NCI-H524 (cell line): ENCODE data around the gene MYCBPAP.

Experiments
- DNase-seq, 2 experiments: peaks; one replicate each; lab custom pipeline; 2025; lab: John Stamatoyannopoulos, UW

Gene MYCBPAP

DNA sequence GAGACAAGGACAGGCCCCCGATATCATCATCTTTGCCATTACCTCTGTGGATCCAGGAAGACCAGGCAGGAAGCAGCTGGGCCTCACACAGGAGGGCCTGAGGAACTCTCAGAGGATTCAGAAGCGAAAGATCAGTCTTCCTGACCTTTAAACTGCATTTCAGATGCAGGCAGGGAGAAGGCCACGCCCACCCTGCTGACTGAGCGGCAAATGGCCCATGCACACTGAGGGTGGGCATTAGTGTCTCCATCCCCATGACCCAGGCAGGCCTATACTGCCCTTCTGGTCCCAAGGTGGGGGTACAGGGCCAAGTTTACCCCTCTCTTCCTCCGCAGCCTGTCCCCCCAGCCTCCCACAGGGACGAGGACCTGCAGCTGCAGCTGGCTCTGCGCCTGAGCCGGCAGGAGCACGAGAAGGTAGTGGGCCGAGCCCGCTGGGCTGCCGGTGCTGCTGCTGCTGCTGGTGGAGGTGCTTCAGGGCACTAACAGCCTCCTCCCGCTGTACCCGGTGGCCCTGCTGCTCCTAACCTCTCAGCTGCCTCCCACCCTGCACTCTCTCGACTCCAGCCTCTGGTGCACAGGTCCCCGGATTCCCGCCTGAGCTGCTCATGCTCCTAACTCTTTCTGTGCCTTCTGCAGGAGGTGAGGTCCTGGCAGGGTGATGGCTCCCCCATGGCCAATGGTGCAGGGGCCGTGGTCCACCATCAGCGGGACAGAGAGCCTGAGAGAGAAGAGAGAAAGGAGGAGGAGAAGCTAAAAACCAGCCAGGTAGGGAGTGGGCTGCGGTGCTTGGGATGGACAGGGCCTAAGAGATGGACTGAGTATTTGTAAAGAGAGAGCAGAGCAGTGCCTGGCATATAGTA lies 30.5 kb downstream of the MYCBPAP start:
- no peak for DNase-seq

DNA sequence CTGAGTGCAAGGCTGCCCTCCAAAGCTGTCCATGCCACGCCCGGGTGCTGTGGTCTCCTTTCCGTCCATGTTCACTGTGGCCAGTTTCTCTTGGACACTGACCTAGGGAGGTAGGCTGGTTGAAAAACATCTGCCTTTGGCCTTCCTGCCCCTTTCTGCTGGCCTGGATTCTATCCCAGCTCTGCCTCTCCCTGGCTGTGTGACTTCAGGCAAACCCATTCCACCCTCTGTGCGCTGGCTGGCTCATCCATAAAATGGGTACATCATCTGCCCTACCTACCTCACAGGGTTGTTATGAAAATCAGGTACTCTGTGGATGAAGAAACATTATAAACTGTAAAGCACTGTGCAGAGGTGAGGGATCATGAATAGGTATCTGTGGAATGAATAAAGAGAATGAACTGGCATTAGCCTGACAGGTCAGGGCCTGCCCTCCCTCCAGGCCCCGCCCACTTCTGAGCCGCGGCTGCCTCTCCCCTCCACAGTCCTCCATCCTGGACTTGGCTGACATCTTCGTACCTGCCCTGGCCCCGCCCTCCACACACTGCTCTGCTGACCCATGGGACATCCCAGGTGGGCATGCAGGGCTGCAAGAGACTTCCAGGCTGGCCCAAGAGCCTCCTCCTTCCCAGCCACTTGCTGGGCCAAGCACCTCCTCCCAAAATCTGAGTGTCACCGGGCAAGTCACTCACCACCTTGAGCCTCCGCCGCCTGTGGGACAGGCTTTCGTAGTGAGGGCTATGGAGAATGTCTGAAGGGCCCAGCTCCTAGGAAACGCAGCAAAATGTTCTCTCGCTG lies 31.7 kb downstream of the MYCBPAP start:
- DNase-seq, result no peak

DNA sequence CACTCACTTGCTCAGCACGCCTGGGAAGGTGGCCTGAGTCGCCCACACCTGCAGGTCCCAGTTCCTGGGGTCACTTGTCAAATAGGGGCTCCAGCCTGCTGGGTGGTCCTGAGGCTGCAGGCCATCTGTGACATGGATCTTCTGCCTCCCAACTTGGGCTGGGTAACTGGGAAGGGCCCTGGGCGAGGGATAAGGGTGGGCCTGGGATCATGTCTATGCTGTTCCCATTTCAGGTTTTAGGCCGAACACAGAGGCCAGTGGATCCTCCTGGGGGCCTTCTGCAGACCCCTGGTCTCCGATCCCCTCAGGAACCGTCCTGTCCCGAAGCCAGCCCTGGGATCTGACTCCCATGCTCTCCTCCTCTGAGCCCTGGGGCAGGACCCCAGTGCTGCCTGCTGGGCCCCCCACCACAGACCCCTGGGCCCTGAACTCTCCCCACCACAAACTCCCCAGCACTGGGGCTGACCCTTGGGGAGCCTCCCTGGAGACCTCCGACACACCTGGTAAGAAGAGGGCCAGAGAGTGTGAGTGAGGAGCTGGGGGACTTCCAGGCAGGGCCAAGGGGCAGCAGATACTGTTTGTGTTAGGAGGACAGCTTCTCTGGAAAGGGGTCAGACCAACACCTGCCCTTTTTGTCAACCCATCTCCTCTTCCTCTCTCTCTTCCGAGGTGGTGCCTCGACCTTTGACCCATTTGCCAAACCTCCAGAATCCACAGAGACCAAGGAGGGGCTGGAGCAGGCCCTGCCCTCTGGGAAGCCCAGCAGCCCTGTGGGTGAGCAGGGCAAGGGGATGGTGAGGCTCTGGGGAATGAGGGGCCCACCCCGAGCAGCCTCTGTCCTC lies 32.5 kb downstream of the MYCBPAP start:
- DNase-seq, result no peak

GRCh38 chr17:50541402-50541715 lies 33.1 kb downstream of the MYCBPAP start:
- no peak for DNase-seq

GRCh38 chr17:50541716-50542688 lies 33.8 kb downstream of the MYCBPAP start:
- peak; percentile 37 to 83 for DNase-seq

GRCh38 chr17:50542795-50543774 lies 34.8 kb downstream of the MYCBPAP start:
- no peak for DNase-seq

DNA sequence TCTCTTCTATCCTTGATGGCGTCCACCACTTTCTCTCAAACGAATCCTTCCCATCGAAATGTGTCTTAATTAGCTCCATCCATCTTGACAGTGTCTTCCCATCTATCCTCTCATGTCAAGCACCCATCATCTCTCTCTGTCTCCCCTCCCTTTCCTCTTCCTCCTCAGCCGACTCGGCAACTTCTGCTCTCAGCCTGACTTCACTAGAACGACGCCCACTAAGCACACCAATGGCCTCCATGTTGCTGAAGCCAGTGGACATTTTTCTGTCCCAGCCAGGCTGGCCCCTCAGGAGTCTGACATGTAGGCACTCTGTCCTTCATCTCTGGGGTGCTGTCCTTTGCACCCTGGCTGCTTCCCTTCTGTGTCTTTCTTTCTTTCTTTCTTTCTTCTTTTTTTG lies 36.3 kb downstream of the MYCBPAP start:
- DNase-seq, result no peak

GRCh38 chr17:50545311-50545710 lies 37.1 kb downstream of the MYCBPAP start:
- DNase-seq, result no peak

- DNase-seq, result no peak
Observed at GRCh38 chr17:50546701-50547034, 38.4 kb downstream of the MYCBPAP start.

GRCh38 chr17:50547035-50547735 lies 38.9 kb downstream of the MYCBPAP start, which contains the start of gene SPATA20:
SPATA20 (plus strand) TSS chr17:50547174; CDS start chr17:50547209, 35 bp downstream.
- peak; percentile 90 for DNase-seq

GRCh38 chr17:50547736-50548083 lies 39.5 kb downstream of the MYCBPAP start:
- no peak for DNase-seq

DNA sequence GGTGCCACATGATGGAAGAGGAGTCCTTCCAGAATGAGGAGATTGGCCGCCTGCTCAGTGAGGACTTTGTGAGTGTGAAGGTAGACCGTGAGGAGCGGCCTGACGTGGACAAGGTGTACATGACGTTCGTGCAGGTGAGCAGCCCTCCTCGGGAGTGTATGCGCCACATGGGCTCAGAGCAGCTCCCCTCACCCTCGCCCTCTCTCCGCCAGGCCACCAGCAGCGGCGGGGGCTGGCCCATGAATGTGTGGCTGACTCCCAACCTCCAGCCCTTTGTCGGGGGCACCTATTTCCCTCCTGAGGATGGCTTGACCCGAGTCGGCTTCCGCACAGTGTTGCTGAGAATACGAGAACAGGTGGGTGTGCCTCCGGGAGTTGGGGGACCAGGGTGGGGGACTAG lies 40.6 kb downstream of the MYCBPAP start:
- DNase-seq, result no peak

- DNase-seq, result no peak
Observed at GRCh38 chr17:50549256-50549941, 41.2 kb downstream of the MYCBPAP start.

DNA sequence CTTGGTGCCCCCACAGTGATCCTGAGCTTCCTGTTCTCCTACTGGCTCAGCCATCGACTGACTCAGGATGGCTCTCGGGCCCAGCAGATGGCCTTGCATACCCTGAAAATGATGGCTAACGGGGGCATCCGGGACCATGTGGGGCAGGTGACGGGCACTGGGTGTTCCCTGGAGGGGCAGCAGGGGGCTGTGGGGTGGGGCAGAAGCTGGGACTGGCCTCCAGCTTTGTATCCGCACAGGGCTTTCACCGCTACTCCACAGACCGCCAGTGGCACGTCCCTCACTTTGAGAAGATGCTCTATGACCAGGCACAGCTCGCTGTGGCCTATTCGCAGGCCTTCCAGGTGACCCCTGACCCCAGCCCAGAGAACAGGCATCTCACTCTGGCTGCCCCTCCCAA lies 41.7 kb downstream of the MYCBPAP start:
- no peak for DNase-seq

DNA sequence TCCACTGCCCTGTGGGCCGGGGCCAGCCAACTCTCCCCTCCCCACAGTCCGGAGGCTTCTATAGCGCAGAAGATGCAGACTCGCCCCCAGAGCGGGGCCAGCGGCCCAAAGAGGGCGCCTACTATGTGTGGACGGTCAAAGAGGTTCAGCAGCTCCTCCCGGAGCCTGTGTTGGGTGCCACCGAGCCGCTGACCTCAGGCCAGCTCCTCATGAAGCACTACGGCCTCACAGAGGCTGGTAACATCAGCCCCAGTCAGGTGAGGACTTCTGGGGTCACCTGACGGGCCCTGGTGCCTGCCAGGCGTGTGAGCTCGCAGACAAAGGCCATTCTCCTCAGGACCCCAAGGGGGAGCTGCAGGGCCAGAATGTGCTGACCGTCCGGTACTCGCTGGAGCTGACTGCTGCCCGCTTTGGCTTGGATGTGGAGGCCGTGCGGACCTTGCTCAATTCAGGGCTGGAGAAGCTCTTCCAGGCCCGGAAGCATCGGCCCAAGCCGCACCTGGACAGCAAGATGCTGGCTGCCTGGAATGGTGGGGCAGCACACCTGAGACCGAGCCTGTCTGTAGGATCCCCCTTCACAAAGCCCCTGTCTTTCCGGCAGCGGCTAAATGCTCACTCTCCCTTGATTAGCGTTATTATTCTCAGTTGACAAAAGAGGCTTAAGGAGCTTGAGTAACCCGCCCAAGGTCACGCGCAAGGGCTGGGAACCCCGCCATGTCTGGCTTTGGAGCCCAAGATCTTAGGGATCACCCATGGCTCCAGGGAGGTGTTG lies 42.6 kb downstream of the MYCBPAP start:
- peak; percentile 82 to 90 for DNase-seq

DNA sequence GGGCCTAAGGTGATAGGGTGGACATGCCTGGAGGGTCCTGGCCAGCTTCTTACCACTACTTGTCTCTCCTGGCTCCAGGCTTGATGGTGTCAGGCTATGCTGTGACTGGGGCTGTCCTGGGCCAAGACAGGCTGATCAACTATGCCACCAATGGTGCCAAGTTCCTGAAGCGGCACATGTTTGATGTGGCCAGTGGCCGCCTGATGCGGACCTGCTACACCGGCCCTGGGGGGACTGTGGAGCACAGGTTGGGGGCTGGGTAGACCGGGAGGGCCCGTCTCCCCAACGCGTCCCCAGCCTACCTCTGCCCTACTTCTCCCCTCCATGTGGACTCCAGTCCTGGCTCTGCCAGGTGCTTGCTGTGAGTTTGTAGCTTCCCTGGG lies 43.2 kb downstream of the MYCBPAP start:
- DNase-seq, result no peak

GRCh38 chr17:50551884-50552283 lies 43.6 kb downstream of the MYCBPAP start:
- no peak for DNase-seq

GRCh38 chr17:50554201-50554600 lies 46.0 kb downstream of the MYCBPAP start:
- DNase-seq, result no peak
